HepG2 (cell line): Measurements from ENCODE around the gene IGLL1.

Experiments
- CTCF ChIP-seq: sonication (generic); formaldehyde crosslinking; IDR thresholded peaks from 2 replicates; pipeline ENCODE4 v1.5.0; 2020; ENCODE audit warnings: mild to moderate bottlenecking, missing genetic modification reagents, moderate library complexity
- NCOR1 ChIP-seq: fragments of 200-600 bp; sonication (generic); IDR thresholded peaks from 2 replicates; pipeline ENCODE4 v1.7.0; 2017; ENCODE audit warnings: antibody characterized with exemption, low read length, borderline replicate concordance
- POLR2A ChIP-seq, 2 experiments: IDR thresholded peaks; 2 replicates each; pipeline ENCODE4 v1.6.1; 2011; ENCODE audit warnings: low read depth in 2 of 2, low read length in 2 of 2, mild to moderate bottlenecking in 1 of 2, moderate library complexity in 1 of 2; ENCODE audit not compliant: insufficient read depth in 1 of 2
- RAD21 ChIP-seq: fragments of 450-650 bp; formaldehyde crosslinking; IDR thresholded peaks from 2 replicates; pipeline ENCODE4 v1.5.0; 2020; ENCODE audit warnings: mild to moderate bottlenecking
- ZMYM4 ChIP-seq: sonication (generic); formaldehyde crosslinking; IDR thresholded peaks from 2 replicates; pipeline ENCODE4 v1.8.1; 2023; ENCODE audit warnings: mild to moderate bottlenecking, missing genetic modification reagents
- TF ChIP-seq, protein P1 (sequence below): sonication (generic); formaldehyde crosslinking; IDR thresholded peaks from 2 replicates; pipeline ENCODE4 v1.8.0; 2022; ENCODE audit warnings: mild to moderate bottlenecking, missing genetic modification reagents, moderate library complexity

DNA sequence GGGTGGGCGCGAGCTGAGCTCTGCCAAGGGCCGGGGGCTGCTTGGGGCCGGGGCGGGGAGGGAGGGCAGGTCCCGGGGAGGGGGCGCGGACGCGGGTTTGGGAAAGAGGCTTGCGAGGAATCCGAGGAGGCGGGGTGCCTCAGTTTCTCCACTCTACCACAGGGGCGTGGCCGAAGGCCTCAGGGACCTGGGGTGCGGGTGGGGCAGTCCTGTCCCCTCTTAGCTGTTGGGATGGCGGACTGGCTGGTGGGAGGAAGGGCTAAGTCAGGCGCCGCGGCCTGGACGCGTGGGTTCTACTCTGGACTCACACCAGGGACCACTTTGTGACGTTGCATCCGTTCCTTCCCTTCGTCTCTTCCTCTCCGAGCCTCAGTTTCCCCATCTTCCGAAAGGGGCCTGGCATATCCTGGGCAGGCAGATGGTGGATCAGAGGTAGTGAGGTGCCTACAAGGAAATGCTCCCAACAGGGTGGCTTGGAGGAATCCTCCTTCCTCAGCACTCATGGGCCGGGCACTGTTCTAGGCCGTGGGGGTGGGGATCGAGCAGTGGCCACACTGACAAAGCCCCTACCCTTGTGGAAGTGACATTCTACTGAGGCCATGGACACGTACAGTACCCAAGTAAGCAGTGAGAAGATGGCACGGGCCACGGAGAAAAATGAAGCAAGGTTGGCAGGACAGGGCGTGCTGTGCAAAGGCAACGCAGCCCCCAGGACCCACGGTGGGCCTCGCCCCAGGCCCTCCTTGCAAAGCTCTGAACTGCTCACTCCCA is 13.2 kb downstream of the IGLL1 start:
- TF ChIP-seq RAD21 (CRISPR knock-in tag) (no peak), NCOR1 (no peak), POLR2A (IDR thresholded peaks at IDR 0.05; ENCODE audit: insufficient read depth in 1 of 2, low read depth in 2 of 2, low read length in 2 of 2) (no peak), CTCF (no peak), ZMYM4 (CRISPR knock-in tag) (no peak)
- TF ChIP-seq, protein P1, sequence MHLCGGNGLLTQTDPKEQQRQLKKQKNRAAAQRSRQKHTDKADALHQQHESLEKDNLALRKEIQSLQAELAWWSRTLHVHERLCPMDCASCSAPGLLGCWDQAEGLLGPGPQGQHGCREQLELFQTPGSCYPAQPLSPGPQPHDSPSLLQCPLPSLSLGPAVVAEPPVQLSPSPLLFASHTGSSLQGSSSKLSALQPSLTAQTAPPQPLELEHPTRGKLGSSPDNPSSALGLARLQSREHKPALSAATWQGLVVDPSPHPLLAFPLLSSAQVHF (CRISPR knock-in tag), result no peak
